Liver (tissue), 9 donors: ENCODE data around the gene LAMC2. TPM values are rescaled to one million over a fixed set of nuclear protein-coding genes. Genes with fewer than 3 reads are reported as not detected.

ENCODE experiments used
- DNase-seq: peaks from one replicate; pipeline ENCODE4 v3.0.0-alpha.2; 2017; ENCODE audit warnings: low spot score
- H3K27ac ChIP-seq, 2 donors: one replicate each; pipeline ENCODE4 v1.7.0; 2013; ENCODE audit warnings: inconsistent platforms in 2 of 2, low read length in 2 of 2, control low read depth in 1 of 2, low read depth in 1 of 2, mild to moderate bottlenecking in 1 of 2
- H3K27me3 ChIP-seq, 4 donors: one replicate each; pipeline versions ENCODE4 v1.6.1 to v1.7.0; 2013; ENCODE audit warnings: low read length in 3 of 4, inconsistent platforms in 1 of 4, mild to moderate bottlenecking in 1 of 4, moderate library complexity in 1 of 4; ENCODE audit not compliant: control insufficient read depth in 4 of 4, insufficient read depth in 4 of 4
- H3K36me3 ChIP-seq, 4 donors: one replicate each; pipeline versions ENCODE4 v1.6.1 to v1.7.0; 2013; ENCODE audit warnings: low read length in 3 of 4, mild to moderate bottlenecking in 3 of 4, low read depth in 1 of 4, moderate library complexity in 1 of 4; ENCODE audit not compliant: control insufficient read depth in 4 of 4, insufficient read depth in 3 of 4
- H3K4me1 ChIP-seq, 4 donors: one replicate each; pipeline versions ENCODE4 v1.6.1 to v1.7.0; 2013; ENCODE audit warnings: low read length in 3 of 4, mild to moderate bottlenecking in 3 of 4, moderate library complexity in 1 of 4; ENCODE audit not compliant: control insufficient read depth in 4 of 4, insufficient read depth in 4 of 4
- H3K4me3 ChIP-seq, 3 donors: one replicate each; pipeline versions ENCODE4 v1.6.1 to v1.7.0; 2013; ENCODE audit warnings: low read length in 3 of 3, control low read depth in 1 of 3, low read depth in 1 of 3, mild to moderate bottlenecking in 1 of 3
- H3K9ac ChIP-seq, 2 donors: one replicate each; pipeline ENCODE4 v1.7.0; 2013; ENCODE audit warnings: low read length in 2 of 2, mild to moderate bottlenecking in 2 of 2, moderate library complexity in 2 of 2, control low read depth in 1 of 2, low read depth in 1 of 2
- H3K9me3 ChIP-seq, 4 donors: one replicate each; pipeline versions ENCODE4 v1.6.1 to v1.7.0; 2013; ENCODE audit warnings: low read length in 3 of 4; ENCODE audit not compliant: control insufficient read depth in 4 of 4
- ATF3 ChIP-seq: IDR thresholded peaks from 2 replicates; pipeline ENCODE4 v1.6.1; 2016; ENCODE audit warnings: antibody characterized with exemption
- EGR1 ChIP-seq, 2 donors: IDR thresholded peaks; 2 replicates each; pipeline ENCODE4 v1.6.1; 2016 to 2018; ENCODE audit warnings: antibody characterized with exemption in 2 of 2, low read depth in 2 of 2
- FOXA1 ChIP-seq: IDR thresholded peaks from 2 replicates; pipeline ENCODE4 v1.6.1; 2016; ENCODE audit warnings: antibody characterized with exemption
- FOXA2 ChIP-seq: IDR thresholded peaks from 2 replicates; pipeline ENCODE4 v1.6.1; 2016; ENCODE audit warnings: antibody characterized with exemption
- GABPA ChIP-seq, 2 donors: IDR thresholded peaks in 1 of 2; conservative IDR thresholded peaks in 1 of 2; 2 replicates each; pipeline ENCODE4 v1.6.1; 2016; ENCODE audit warnings: antibody characterized with exemption in 2 of 2, mild to moderate bottlenecking in 1 of 2, moderate library complexity in 1 of 2
- HNF4A ChIP-seq, 2 donors: conservative IDR thresholded peaks; 2 replicates each; pipeline ENCODE4 v1.6.1; 2016; ENCODE audit warnings: antibody characterized with exemption in 2 of 2, mild to moderate bottlenecking in 2 of 2
- HNF4G ChIP-seq: IDR thresholded peaks from 2 replicates; pipeline ENCODE4 v1.6.1; 2016; ENCODE audit warnings: antibody characterized with exemption
- JUND ChIP-seq, 2 donors: IDR thresholded peaks; 2 replicates each; pipeline ENCODE4 v1.6.1; 2016; ENCODE audit warnings: antibody characterized with exemption in 2 of 2
- MAX ChIP-seq: IDR thresholded peaks from 2 replicates; pipeline ENCODE4 v1.6.1; 2016; ENCODE audit warnings: antibody characterized with exemption
- NR2F2 ChIP-seq: IDR thresholded peaks from 2 replicates; pipeline ENCODE4 v1.6.1; 2016; ENCODE audit warnings: antibody characterized with exemption
- RAD21 ChIP-seq, 2 donors: IDR thresholded peaks; 2 replicates each; pipeline ENCODE4 v1.6.1; 2016; ENCODE audit warnings: antibody characterized with exemption in 2 of 2, mild to moderate bottlenecking in 2 of 2
- RXRA ChIP-seq, 2 donors: IDR thresholded peaks; 2 replicates each; pipeline ENCODE4 v1.6.1; 2017 to 2018; ENCODE audit warnings: antibody characterized with exemption in 2 of 2, mild to moderate bottlenecking in 1 of 2
- SP1 ChIP-seq: IDR thresholded peaks from 2 replicates; pipeline ENCODE4 v1.6.1; 2018; ENCODE audit warnings: antibody characterized with exemption, mild to moderate bottlenecking
- TAF1 ChIP-seq: conservative IDR thresholded peaks from 2 replicates; pipeline ENCODE4 v1.6.1; 2016; ENCODE audit warnings: antibody characterized with exemption, mild to moderate bottlenecking
- YY1 ChIP-seq: IDR thresholded peaks from 2 replicates; pipeline ENCODE4 v1.6.1; 2016; ENCODE audit warnings: antibody characterized with exemption, mild to moderate bottlenecking
- ZBTB33 ChIP-seq: IDR thresholded peaks from 2 replicates; pipeline ENCODE4 v1.6.1; 2016; ENCODE audit warnings: antibody characterized with exemption
- polyA plus RNA-seq, 2 donors: library from polyadenylated mRNA; stranded (reverse) in 1 of 2; unstranded in 1 of 2; fragments of 200-250 nt in 1 of 2; fragments of >200 nt in 1 of 2; fragmentation: Nextera tagmentation in 1 of 2; extraction: Ambion mirVana in 1 of 2; gene quantifications; one replicate each; pipeline versions ENCODE4 v1.2.1 to v1.2.3, GENCODE V29; 2013 to 2015
- total RNA-seq, 2 donors: library from RNA; depleted of rRNA; stranded (reverse); fragments of >200 nt; gene quantifications; one replicate each; pipeline ENCODE4 v1.2.3, GENCODE V29; 2014
- TF ChIP-seq, protein P1 (sequence below): fragments of 150-350 bp; IDR thresholded peaks from 2 replicates; pipeline ENCODE4 v1.5.1; 2017; ENCODE audit warnings: improper control_type of control experiment, low read depth, low read length; ENCODE audit not compliant: missing input control
- TF ChIP-seq, protein P2 (sequence below): IDR thresholded peaks from 2 replicates; pipeline ENCODE4 v1.6.1; 2016; ENCODE audit warnings: antibody characterized with exemption, mild to moderate bottlenecking
- donor health status: healthy.
- donor health status: healthy.
- donor health status: healthy.
- donor health status: healthy.
- donor health status: healthy.

The LAMC2 gene
- total and polyA plus RNA-seq, 4 donors, result 0.05 to 0.42 (median 0.16) TPM

- peaks cover 0 to 5% (median 0%) of the 10 kb centered on the region in 4 donors for H3K4me1 ChIP-seq
- TF ChIP-seq, protein P1, sequence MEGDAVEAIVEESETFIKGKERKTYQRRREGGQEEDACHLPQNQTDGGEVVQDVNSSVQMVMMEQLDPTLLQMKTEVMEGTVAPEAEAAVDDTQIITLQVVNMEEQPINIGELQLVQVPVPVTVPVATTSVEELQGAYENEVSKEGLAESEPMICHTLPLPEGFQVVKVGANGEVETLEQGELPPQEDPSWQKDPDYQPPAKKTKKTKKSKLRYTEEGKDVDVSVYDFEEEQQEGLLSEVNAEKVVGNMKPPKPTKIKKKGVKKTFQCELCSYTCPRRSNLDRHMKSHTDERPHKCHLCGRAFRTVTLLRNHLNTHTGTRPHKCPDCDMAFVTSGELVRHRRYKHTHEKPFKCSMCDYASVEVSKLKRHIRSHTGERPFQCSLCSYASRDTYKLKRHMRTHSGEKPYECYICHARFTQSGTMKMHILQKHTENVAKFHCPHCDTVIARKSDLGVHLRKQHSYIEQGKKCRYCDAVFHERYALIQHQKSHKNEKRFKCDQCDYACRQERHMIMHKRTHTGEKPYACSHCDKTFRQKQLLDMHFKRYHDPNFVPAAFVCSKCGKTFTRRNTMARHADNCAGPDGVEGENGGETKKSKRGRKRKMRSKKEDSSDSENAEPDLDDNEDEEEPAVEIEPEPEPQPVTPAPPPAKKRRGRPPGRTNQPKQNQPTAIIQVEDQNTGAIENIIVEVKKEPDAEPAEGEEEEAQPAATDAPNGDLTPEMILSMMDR, result no peak
- TF ChIP-seq FOXA1 (no peak), ZBTB33 (no peak), ATF3 (no peak), SP1 (no peak), HNF4G (no peak), HNF4A (conservative IDR thresholded peaks at IDR 0.05) (no peak), TAF1 (no peak), FOXA2 (no peak), JUND (IDR thresholded peaks at IDR 0.05) (no peak), NR2F2 (no peak), RAD21 (IDR thresholded peaks at IDR 0.05) (no peak), YY1 (no peak), GABPA (IDR thresholded peaks at IDR 0.05 in 1 of 2, conservative IDR thresholded peaks at IDR 0.05 in 1 of 2) (no peak), RXRA (IDR thresholded peaks at IDR 0.05) (no peak), EGR1 (IDR thresholded peaks at IDR 0.05; ENCODE audit: low read depth in 2 of 2) (no peak), MAX (no peak)
- TF ChIP-seq, protein P2, sequence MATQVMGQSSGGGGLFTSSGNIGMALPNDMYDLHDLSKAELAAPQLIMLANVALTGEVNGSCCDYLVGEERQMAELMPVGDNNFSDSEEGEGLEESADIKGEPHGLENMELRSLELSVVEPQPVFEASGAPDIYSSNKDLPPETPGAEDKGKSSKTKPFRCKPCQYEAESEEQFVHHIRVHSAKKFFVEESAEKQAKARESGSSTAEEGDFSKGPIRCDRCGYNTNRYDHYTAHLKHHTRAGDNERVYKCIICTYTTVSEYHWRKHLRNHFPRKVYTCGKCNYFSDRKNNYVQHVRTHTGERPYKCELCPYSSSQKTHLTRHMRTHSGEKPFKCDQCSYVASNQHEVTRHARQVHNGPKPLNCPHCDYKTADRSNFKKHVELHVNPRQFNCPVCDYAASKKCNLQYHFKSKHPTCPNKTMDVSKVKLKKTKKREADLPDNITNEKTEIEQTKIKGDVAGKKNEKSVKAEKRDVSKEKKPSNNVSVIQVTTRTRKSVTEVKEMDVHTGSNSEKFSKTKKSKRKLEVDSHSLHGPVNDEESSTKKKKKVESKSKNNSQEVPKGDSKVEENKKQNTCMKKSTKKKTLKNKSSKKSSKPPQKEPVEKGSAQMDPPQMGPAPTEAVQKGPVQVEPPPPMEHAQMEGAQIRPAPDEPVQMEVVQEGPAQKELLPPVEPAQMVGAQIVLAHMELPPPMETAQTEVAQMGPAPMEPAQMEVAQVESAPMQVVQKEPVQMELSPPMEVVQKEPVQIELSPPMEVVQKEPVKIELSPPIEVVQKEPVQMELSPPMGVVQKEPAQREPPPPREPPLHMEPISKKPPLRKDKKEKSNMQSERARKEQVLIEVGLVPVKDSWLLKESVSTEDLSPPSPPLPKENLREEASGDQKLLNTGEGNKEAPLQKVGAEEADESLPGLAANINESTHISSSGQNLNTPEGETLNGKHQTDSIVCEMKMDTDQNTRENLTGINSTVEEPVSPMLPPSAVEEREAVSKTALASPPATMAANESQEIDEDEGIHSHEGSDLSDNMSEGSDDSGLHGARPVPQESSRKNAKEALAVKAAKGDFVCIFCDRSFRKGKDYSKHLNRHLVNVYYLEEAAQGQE, result no peak
- H3K9ac ChIP-seq, result no peak overlapping the region
- H3K27ac ChIP-seq, result no peak overlapping the region
- no peaks in the 10 kb centered on the region for H3K9me3 ChIP-seq
- H3K36me3 ChIP-seq, result peaks cover 6 to 26% (median 23%) of the 10 kb centered on the region in 4 donors
- H3K4me3 ChIP-seq, result no peak overlapping the region
- DNase-seq, result no peak
- no peaks in the 10 kb centered on the region for H3K27me3 ChIP-seq
These were observed 45.4 kb upstream of the LAMC2 start for GRCh38 chr1:183140633-183141032.
